Brain pericyte (primary cell): ENCODE data around the gene NPAP1.
"Not testable (repeated sequence)": the region's sequence is repeated elsewhere in the genome, so short reads cannot be mapped to it uniquely, and the experiment has no call there.

Experiments
- DNase-seq: peaks from one replicate; pipeline ENCODE4 v3.0.0-alpha.2; 2012; ENCODE audit warnings: low read depth, low spot score

NPAP1 gene, protein sequence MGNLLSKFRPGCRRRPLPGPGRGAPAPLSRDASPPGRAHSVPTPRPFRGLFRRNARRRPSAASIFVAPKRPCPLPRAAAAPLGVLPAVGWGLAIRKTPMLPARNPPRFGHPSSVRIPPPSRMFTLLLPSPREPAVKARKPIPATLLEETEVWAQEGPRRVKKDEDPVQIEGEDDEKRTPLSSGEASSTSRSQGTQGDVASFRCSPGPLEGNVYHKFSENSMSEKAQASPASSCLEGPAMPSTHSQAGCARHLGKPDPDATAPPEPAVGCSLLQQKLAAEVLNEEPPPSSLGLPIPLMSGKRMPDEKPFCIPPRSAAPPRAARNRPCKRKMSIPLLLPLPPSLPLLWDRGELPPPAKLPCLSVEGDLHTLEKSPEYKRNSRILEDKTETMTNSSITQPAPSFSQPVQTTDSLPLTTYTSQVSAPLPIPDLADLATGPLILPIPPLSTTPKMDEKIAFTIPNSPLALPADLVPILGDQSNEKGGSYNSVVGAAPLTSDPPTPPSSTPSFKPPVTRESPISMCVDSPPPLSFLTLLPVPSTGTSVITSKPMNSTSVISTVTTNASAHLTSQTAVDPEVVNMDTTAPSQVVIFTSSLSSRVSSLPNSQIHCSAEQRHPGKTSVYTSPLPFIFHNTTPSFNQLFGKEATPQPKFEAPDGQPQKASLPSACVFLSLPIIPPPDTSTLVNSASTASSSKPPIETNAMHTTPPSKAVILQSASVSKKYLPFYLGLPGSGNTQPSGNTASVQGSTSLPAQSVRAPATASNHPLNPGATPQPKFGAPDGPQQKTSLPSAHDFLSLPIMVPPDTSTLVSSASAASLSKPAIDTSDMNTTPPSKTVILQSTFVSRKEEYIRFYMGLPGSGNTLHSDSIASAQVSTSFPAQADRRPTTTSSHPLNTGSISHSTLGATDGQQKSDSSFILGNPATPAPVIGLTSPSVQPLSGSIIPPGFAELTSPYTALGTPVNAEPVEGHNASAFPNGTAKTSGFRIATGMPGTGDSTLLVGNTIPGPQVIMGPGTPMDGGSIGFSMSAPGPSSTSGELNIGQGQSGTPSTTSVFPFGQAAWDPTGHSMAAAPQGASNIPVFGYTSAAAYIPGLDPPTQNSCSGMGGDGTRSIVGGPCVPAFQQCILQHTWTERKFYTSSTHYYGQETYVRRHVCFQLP

DNA sequence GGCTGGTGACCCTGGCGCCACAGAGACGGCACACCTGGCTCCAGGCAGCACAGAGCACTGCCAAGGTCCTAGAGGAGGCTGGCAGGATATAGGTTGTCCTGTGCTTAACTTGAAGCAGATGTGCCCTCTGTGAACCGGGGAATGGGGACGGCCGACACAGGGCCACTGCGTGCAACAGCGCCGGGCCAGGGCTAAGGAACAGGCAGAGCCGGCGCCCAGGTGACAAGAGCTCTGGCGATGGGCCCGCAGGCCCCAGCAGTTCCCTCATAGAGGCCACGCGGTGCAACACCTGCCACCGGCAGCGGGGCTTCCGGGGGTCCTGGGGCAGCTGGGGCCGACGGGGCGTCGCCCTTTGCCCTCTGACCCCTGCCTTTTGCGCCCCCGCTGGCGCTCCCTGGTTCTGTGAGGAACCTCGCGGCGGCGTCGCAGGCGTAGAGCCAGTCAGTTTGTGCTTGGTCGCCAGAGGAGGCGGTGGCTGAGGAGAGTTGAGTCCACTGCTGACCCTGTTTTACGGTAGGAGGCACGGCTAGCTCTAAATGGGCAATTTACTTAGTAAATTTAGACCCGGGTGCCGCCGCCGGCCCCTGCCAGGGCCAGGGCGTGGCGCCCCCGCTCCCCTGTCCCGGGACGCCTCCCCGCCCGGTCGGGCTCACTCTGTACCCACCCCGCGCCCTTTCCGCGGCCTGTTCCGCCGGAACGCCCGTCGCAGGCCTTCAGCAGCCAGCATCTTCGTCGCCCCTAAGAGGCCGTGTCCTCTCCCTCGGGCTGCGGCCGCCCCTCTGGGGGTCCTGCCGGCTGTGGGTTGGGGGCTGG lies at the start of gene NPAP1:
Gene NPAP1, plus strand, starts transcription at position 444 of the 813 bp plus-strand sequence. Its CDS starts 93 bp downstream, at position 537.
- DNase-seq, result no peak

GRCh38 chr15:24627443-24627842 lies 48.1 kb upstream of the NPAP1 start:
- DNase-seq, result no peak

GRCh38 chr15:24633082-24633481 lies 42.5 kb upstream of the NPAP1 start:
- DNase-seq, result no peak

GRCh38 chr15:24639412-24639811 lies 36.2 kb upstream of the NPAP1 start:
- DNase-seq, result not testable (repeated sequence)

DNA sequence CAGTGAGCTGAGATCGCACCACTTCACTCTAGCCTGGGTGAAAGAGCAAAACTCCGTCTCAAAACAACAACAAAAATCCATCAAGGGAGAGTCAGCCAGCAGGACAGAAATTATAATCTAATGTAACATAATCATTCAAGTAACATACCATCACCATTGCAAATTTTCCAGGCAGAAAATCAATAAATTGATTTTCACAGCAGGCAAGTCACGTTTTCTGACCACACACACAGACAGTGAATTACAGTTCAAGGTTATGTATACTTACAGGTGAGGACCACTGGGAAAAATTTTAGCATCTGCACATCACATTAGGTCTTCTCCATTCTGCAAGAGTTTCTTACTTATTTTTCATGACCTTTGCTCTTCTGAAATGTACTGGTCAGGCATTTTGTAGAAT lies 29.9 kb upstream of the NPAP1 start:
- DNase-seq, result no peak

DNA sequence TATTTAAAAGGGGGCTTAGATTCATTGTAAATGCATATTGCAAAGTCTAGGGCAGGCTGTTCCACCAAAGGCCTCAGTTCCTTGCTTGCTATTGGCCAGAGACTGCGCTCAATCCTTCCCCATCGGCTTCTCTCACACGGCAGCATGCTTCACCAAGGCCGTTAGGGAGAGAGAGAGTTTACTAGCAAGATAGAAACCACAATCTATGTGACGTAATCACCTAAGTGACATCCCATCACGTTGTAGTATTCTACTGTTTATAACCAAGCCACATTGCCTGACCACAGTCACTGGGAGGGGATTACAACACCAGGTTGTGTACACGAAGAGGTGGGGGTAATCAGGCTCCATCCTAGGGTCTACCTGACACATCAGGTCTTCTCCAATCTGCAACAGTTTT lies 16.0 kb upstream of the NPAP1 start:
- no peak for DNase-seq

DNA sequence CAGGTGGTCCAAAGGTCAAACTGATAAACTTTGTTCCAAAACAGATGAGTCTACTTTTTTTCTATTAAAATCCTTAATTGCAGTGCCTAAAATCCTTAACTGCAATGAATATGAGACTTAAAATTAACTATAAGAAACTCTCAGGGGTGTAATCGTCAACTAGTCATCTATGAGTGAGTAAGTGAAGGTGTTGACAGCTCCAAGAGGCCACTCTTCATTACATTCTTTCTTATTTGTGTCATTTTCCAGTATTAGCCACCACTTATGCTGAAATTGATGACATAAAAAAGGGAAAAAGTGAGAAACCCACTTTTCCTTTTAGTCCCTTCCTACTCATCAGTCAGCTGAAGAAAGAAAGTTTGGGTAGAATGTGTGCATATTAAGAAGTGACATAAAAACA lies 12.6 kb upstream of the NPAP1 start:
- DNase-seq, result no peak

DNA sequence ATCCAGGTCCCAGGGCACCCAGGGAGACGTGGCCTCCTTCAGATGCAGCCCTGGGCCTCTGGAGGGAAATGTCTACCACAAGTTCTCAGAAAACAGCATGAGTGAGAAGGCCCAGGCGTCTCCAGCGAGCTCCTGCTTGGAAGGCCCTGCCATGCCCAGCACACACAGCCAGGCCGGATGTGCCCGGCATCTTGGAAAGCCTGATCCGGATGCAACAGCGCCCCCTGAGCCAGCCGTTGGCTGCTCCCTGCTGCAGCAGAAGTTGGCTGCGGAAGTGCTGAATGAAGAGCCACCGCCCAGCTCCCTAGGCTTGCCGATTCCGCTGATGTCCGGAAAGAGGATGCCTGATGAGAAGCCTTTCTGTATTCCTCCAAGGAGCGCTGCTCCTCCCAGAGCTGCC lies 856 bp downstream of the NPAP1 start:
- no peak for DNase-seq

- DNase-seq, result no peak
Observed at GRCh38 chr15:24678485-24678884, 2.9 kb downstream of the NPAP1 start.

DNA sequence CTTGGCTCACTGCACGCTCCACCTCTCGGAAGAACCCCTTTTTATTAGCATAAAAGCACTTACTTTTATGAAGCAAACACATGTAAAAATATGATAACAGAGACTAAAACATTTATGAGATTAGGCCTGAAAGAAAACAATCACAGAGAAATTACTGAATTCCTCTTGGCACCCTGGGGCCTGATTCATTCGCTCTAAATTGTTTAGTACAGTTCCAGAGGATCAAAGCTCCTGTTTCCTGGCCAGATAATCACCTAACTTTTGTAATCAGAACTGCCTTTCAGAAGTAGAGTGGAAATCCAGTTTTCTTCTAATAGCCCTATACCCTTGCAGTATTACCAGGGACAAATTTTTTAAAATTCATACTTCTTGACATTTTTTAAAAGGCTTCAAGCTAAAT lies 6.4 kb downstream of the NPAP1 start:
- DNase-seq, result no peak

- not testable (repeated sequence) for DNase-seq
Observed at GRCh38 chr15:24682905-24683304, 7.3 kb downstream of the NPAP1 start.

- DNase-seq, result no peak
Observed at GRCh38 chr15:24683736-24684135, 8.2 kb downstream of the NPAP1 start.

DNA sequence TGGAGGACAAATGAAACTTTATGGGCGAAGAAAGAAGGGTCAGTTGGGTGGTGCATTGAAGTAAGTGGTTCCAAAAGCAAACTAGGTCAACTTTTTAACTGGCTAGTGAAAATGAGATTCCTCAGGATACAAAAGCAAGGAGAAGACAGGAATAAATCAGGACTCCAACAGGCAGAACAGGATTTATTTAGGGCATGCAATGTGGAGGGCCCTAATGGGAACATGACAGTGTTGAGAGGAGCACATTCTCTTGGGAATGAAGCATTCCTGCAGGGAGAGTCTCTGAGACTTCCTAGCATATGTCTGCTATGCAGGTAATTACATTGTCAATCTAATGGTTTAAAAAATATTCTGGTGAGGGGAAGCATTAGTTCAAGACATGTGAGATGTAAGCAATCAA lies 8.7 kb downstream of the NPAP1 start:
- no peak for DNase-seq

- DNase-seq, result no peak
Observed at GRCh38 chr15:24696201-24696600, 20.6 kb downstream of the NPAP1 start.

DNA sequence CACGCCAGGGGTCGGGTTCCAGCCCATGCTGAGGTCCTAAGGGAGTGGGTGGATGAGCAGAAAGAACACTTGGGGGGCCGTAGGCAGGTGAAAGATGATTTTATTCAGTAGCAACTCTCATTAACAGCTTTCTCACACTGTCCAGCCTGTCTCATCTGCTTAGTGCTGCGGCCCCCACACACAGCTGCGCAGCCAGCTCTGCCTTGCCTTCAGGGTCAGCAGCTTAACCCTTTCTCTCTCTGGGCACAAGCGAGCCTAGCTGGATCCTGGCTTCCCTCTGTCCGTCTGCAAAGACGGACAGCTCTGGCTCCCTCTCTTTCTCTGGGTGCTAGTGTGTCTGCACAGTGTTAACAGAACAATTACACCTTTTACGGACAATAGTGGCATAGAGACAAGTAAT lies 21.3 kb downstream of the NPAP1 start:
- no peak for DNase-seq

- no peak for DNase-seq
Observed at GRCh38 chr15:24718289-24719082, 42.9 kb downstream of the NPAP1 start.

- no peak for DNase-seq
Observed at GRCh38 chr15:24729760-24730159, 54.2 kb downstream of the NPAP1 start.
